Measurements from ENCODE around the gene CT45A8.
"Not testable (repeated sequence)": the region's sequence is repeated elsewhere in the genome, so short reads cannot be mapped to it uniquely, and the experiment has no call there.

DNA sequence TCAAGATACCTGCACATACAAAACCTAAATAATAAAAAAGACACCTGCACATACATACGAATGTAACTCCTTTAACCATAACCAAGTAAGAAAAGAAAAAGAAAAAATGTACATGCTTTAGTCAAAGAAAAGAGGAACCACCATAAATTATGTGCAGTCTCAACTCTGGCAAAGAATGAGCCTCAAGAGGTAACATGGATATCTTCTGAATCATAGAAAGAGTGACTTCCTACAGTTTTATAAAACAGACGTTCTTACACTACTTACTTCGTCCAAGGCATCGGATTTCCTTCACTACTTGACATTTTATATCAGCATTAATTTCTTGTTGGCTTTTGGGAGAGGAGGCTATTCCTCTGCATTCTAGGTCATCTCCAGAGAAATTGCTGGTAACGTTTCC, 28.4 kb upstream of the CT45A8 start:
- TF ChIP-seq TAF1, POLR2AphosphoS5, POLR2A, SPI1, POU2F2 (IDR thresholded peaks at IDR 0.05; ENCODE audit: low read depth, low read length): not testable (repeated sequence)

Data from GM12891 (cell line).